ENCODE results near the gene PLEKHA4. TPM values are rescaled to one million over a fixed set of nuclear protein-coding genes. Genes with fewer than 3 reads are reported as not detected.

PLEKHA4 gene
- total RNA-seq, 1 donor from 2014 or later, result 22.2 TPM

Other genes with a start within 250 kb of the PLEKHA4 start
- gene RPL18, start 249.4 kb downstream of the PLEKHA4 start, total RNA-seq, result 554 TPM
- 7.2 TPM for gene SPHK2, start 249.1 kb downstream of the PLEKHA4 start, total RNA-seq
- 22.8 TPM for gene DBP, start 231.2 kb downstream of the PLEKHA4 start, total RNA-seq
- gene CA11, start 222.4 kb downstream of the PLEKHA4 start, total RNA-seq, result 6.3 TPM
- gene NTN5, start 195.6 kb downstream of the PLEKHA4 start, total RNA-seq, result not detected
- not detected for gene FUT2, start 172.6 kb downstream of the PLEKHA4 start, total RNA-seq
- gene MAMSTR, start 148.9 kb downstream of the PLEKHA4 start, total RNA-seq, result 3.0 TPM
- 13.7 TPM for gene RASIP1, start 128.0 kb downstream of the PLEKHA4 start, total RNA-seq
- 1.0 TPM for gene IZUMO1, start 121.7 kb downstream of the PLEKHA4 start, total RNA-seq
- gene FUT1, start 116.0 kb downstream of the PLEKHA4 start, total RNA-seq, result 1.6 TPM
- gene FGF21, start 113.1 kb downstream of the PLEKHA4 start, total RNA-seq, result not detected
- 64.6 TPM for gene BCAT2, start 57.6 kb downstream of the PLEKHA4 start, total RNA-seq
- gene HSD17B14, start 32.1 kb downstream of the PLEKHA4 start, total RNA-seq, result 1.2 TPM
- gene PPP1R15A, start 3.8 kb upstream of the PLEKHA4 start, total RNA-seq, result 63.0 TPM
- gene TULP2, start 30.1 kb upstream of the PLEKHA4 start, total RNA-seq, result not detected
- 265 TPM for gene NUCB1, start 31.7 kb upstream of the PLEKHA4 start, total RNA-seq
- not detected for gene DHDH, start 65.1 kb upstream of the PLEKHA4 start, total RNA-seq
- gene BAX, start 86.3 kb upstream of the PLEKHA4 start, total RNA-seq, result 22.0 TPM
- gene FTL, start 96.7 kb upstream of the PLEKHA4 start, total RNA-seq, result 684 TPM
- gene GYS1, start 124.7 kb upstream of the PLEKHA4 start, total RNA-seq, result 103 TPM
- 44.4 TPM for gene RUVBL2, start 125.3 kb upstream of the PLEKHA4 start, total RNA-seq
- gene LHB, start 148.5 kb upstream of the PLEKHA4 start, total RNA-seq, result not detected
- not detected for gene CGB3, start 155.7 kb upstream of the PLEKHA4 start, total RNA-seq
- not detected for gene CGB2, start 163.3 kb upstream of the PLEKHA4 start, total RNA-seq
- gene CGB1, start 168.3 kb upstream of the PLEKHA4 start, total RNA-seq, result not detected
- gene CGB5, start 175.2 kb upstream of the PLEKHA4 start, total RNA-seq, result not detected
- gene CGB8, start 180.5 kb upstream of the PLEKHA4 start, total RNA-seq, result not detected
- gene CGB7, start 189.1 kb upstream of the PLEKHA4 start, total RNA-seq, result not detected
- not detected for gene NTF4, start 196.2 kb upstream of the PLEKHA4 start, total RNA-seq
- gene KCNA7, start 204.1 kb upstream of the PLEKHA4 start, total RNA-seq, result 0.42 TPM
- 139 TPM for gene SNRNP70, start 216.8 kb upstream of the PLEKHA4 start, total RNA-seq
- gene LIN7B, start 245.8 kb upstream of the PLEKHA4 start, total RNA-seq, result 19.8 TPM

Data from left ventricle myocardium superior (tissue), 1 donor.